DND-41 (cell line): ENCODE data around the gene NFKBIZ.

ENCODE experiments used
- EZH2 ChIP-seq: IDR thresholded peaks from 3 replicates; pipeline ENCODE4 v1.6.1; 2012; ENCODE audit warnings: borderline replicate concordance, low read depth, mild to moderate bottlenecking, moderate library complexity, low read length, inconsistent platforms; ENCODE audit not compliant: severe bottlenecking
- TF ChIP-seq, protein P1 (sequence below): IDR thresholded peaks from 2 replicates; pipeline ENCODE4 v1.5.1; 2012; ENCODE audit warnings: borderline replicate concordance, low read length, moderate library complexity, mild to moderate bottlenecking; ENCODE audit not compliant: poor library complexity, severe bottlenecking; ENCODE audit errors: extremely low read depth

DNA sequence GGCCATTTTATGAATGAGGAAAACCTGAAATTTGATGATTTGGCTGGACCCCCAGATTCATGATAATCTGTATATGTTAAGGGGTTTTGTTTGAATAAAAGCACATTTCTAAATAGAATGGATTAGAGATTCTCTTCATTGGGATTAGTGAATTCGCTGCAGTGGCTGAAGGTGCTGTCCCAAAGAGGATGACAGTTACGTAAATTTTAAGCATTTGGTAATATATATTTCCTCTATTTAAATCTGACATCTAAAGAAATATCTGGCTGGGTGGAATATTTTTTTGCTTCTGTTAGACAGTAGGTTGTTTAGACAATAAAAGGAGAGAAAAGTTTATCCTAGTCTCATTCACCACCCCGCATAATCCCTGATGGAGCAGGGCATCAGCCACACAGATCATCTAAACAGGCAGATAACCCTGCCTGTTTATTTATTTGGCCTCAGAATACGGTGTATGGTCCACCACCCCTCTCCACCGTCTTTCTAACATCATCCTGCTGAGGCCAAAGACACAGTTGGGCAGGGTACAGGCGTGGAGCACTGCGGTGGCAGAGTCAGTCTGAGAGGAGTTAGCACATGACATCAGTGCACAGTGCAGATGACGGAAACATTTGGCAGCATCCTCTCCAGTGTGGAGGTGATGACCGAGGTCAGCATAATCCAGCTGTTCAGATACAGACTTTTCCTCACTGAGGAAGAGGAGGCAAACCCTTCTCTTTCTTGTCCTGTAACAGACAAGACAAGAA lies 20.4 kb upstream of the NFKBIZ start:
- TF ChIP-seq EZH2: no peak
- TF ChIP-seq, protein P1, sequence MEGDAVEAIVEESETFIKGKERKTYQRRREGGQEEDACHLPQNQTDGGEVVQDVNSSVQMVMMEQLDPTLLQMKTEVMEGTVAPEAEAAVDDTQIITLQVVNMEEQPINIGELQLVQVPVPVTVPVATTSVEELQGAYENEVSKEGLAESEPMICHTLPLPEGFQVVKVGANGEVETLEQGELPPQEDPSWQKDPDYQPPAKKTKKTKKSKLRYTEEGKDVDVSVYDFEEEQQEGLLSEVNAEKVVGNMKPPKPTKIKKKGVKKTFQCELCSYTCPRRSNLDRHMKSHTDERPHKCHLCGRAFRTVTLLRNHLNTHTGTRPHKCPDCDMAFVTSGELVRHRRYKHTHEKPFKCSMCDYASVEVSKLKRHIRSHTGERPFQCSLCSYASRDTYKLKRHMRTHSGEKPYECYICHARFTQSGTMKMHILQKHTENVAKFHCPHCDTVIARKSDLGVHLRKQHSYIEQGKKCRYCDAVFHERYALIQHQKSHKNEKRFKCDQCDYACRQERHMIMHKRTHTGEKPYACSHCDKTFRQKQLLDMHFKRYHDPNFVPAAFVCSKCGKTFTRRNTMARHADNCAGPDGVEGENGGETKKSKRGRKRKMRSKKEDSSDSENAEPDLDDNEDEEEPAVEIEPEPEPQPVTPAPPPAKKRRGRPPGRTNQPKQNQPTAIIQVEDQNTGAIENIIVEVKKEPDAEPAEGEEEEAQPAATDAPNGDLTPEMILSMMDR: no peak
